Prostate gland (tissue), 2 donors: ENCODE results near the gene CHI3L1.
"Not testable (repeated sequence)": the region's sequence is repeated elsewhere in the genome, so short reads cannot be mapped to it uniquely, and the experiment has no call there.

Experiments
- CTCF ChIP-seq, 4 experiments: fragments of 200-600 bp in 2 of 4; fragments of 450-650 bp in 2 of 4; sonication (generic) in 2 of 4; IDR thresholded peaks; 1 replicate in 3 of 4; 2 replicates in 1 of 4; pipeline ENCODE4 v1.5.1; 2016 to 2019; ENCODE audit warnings: antibody characterized with exemption in 4 of 4, mild to moderate bottlenecking in 2 of 4, moderate library complexity in 2 of 4
- POLR2AphosphoS5 ChIP-seq: sonication (generic); formaldehyde crosslinking; IDR thresholded peaks from one replicate; pipeline ENCODE4 v1.6.1; 2017; ENCODE audit warnings: antibody characterized with exemption

GRCh38 chr1:203234901-203235300, 48.4 kb upstream of the CHI3L1 start:
- TF ChIP-seq CTCF (IDR thresholded peaks at IDR 0.05); POLR2AphosphoS5: not testable (repeated sequence)
